Raji (cell line): Measurements from ENCODE around the gene TKFC.

Experiments
- POLR2A ChIP-seq: IDR thresholded peaks from 2 replicates; pipeline ENCODE4 v1.6.1; 2011; ENCODE audit warnings: low read depth, low read length, control low read depth; ENCODE audit not compliant: insufficient read depth

Gene TKFC

DNA sequence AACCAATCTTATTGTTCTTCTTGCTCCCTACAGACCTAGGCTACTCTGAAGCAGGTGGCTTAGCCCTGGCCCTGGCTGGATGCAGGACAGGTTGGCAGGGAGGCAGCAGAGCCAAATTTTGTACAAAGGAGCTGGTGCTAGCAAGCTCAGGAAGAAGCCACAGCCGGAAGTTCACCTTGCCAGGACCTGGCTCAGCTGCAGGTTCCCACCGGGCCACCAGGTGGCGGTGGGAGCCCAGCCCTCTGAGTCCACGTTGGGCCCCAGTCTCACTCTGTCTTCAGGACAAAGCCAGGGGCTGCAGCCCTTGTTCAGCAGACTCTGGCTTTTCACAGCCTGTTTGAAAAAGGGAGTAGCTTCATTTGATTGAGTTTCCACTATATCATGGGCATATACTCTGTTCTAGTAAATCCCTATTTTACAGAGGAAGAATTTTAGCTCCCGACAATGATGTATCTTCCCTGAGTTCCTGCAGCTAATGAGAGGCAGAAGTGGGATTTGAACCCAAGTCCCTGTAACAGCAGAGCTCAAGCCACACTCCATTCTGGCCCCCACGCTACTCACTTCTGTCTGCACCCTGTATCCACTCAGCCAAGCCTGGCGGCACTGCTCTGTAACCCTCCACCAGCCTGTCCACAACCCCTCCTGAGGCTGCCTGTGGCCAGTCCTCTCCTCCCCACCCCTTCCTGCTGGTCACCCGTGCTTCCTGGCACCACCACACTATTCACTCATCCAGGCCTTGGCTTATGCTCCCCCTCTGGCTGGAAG, 3.3 kb downstream of the TKFC start:
- peak; percentile 43 for TF ChIP-seq POLR2A

DNA sequence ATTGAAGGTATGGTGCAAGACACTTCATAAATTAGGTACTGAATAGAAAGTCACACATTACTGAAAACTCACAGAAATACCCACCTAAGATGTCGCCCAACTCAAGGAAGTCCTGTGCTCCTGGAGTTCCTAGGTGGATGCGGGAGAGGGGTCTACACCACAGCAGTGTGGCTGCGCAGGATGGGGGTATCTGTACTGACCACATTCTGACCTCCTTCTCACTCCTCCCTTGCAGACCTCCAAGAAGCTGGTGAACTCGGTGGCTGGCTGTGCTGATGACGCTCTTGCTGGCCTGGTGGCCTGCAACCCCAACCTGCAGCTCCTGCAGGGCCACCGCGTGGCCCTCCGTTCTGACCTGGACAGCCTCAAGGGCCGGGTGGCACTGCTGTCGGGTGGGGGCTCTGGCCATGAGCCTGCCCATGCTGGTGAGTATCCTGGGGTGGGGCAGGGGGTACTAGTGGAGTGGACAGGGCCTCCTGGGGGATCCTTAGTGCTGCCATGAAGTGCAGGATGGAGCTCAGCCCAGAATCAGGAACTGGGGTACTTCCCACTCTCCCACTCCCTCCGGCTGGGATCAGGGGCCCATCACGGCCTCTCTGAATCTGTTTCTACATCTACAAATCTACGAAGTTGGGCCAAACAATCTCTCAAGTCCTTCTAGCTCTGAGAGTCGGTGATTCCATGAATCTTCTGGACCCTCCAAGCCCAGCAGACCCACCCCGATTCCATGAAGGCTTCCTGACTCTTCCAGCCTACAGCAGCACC, 4.9 kb downstream of the TKFC start:
- TF ChIP-seq POLR2A = no peak

DNA sequence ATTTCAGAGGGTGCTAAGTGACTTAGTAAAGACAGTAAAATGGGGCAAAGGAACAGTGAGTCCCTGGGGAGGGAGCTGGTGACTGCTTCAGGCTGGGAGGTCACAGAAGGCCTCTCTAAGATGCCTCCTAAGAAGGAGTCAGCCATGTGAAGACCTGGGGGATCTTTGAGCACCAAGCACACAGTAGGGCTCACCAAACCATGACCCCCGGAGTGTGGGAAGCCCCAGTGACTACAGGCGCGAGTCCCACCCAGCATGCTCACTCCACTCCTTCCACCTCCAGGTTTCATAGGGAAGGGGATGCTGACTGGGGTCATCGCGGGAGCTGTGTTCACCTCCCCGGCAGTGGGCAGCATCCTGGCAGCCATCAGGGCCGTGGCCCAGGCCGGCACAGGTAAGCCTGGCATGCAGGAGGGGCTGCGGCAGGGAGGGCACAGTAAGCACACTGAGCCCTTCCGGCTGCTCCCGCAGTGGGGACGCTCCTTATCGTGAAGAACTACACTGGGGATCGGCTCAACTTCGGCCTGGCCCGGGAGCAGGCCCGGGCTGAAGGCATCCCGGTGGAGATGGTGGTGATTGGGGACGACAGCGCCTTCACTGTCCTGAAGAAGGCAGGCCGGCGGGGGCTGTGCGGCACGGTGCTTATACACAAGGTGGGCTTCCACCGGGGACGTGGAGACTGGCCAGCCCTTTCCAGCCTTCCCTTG, 5.9 kb downstream of the TKFC start:
- TF ChIP-seq POLR2A = no peak

DNA sequence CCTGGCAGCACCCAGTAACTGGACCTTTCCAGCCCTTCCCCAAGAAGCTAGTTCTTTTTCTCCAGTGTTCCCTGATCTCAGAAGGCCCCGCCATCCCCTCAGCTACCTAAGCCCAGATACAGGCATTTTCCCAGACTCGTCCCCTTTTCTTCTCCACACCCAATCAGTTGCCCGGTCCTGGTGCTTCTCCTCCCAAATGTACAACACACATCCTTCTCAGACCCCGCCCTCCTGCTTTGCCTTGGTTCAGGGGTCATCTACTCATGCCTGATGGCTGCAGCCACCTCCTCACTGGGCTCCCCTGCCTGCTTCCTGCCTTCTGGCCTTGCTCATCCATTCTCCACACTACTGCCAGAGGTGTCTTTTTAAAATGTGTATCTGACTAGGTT, 6.5 kb downstream of the TKFC start:
- no peak for TF ChIP-seq POLR2A

DNA sequence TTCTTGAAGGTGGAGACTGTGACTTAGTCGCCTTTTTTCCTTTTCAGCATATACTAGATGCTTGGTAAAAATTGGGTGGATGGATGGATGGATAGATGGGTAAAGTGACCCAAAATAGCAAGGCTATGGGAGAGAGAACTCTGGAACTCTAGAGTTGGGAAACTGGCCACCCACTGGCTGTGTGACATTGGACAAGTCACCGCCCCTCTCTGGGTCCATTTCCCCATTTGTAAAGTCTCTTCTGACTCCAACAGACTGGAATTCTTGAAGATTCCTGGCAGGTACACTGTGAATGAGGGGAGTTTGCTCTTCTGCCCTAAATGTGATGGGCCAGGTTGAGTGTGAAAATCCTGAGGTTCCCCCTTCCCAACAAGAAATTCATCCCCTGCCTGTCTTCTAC, 8.0 kb downstream of the TKFC start:
- no peak for TF ChIP-seq POLR2A

DNA sequence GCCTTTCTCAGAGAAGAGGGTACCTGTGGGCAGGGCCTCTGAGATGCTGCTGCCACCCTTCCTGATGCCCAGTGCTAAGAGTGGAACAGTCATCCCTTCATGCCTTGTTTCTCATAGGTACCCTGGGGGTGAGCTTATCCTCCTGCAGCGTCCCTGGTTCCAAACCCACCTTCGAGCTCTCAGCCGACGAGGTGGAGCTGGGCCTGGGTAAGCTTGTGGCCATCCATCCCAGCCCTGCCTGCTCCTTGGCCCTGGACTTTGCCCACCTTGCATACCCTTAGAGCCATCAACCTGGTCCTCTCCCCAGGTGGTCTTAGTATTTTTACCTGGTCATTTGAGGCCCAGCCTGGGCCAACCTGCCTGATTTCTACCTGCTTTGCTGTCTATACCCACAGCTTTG, 8.7 kb downstream of the TKFC start:
- no peak for TF ChIP-seq POLR2A

DNA sequence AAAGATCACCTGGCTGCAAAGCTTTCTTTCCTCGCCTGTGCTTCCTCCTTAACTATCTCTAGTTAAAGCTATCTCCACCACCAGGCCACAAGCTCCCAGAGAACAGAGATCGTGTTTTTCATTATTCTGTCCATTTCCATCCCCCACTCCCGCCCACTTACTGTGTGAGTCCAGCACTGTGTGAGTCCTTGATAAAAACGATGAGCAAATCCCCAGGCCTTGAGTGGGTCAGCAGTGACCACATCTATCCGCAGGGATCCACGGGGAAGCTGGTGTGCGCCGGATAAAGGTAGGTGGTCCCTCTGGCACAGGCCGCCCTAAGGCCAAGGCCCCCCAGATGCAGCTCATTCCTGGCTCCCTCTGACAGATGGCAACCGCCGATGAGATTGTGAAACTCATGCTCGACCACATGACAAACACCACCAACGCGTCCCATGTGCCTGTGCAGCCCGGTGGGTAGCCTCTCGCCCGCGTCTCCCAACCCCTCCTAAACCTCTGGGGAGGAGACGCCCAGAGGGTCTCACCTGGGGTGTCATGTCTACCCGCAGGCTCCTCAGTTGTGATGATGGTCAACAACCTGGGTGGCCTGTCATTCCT, 9.3 kb downstream of the TKFC start:
- no peak for TF ChIP-seq POLR2A

DNA sequence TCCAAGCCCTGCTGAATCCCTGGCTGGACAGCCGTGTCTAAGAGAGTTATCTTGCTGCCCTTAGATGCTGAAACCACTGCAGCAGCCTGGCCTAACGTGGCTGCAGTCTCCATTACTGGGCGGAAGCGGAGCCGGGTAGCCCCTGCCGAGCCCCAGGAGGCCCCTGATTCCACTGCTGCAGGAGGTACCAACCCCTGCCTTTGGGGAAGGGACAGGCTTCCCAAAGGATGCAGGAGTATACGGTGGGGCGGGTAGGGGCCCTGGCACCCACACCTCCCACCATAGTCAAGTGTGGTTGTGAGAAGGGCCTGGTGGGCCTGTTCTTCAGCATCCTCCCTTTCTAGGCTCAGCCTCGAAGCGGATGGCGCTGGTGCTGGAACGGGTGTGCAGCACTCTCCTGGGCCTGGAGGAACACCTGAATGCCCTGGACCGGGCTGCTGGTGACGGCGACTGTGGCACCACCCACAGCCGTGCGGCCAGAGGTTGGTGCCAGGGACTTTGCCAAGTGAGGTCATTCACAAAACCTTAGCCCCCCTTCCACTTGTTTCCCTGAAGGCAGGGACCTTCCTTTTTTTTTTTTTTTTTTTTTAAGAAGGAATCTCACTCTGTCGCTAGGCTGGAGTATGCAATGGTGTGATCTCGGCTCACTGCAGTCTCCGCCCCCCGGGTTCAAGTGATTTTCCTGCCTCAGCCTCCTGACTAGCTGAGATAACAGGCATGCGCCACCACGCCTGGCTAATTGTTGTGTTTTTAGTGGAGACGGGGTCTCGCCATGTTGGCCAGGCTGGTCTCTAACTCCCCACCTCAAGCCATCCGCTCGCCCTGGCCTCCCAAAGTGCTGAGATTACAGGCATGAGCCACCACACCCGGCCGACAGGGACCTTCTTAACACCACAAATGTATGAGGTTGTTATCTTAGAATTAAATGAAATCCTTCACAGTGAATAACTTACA, 11.0 kb downstream of the TKFC start:
- no peak for TF ChIP-seq POLR2A

DNA sequence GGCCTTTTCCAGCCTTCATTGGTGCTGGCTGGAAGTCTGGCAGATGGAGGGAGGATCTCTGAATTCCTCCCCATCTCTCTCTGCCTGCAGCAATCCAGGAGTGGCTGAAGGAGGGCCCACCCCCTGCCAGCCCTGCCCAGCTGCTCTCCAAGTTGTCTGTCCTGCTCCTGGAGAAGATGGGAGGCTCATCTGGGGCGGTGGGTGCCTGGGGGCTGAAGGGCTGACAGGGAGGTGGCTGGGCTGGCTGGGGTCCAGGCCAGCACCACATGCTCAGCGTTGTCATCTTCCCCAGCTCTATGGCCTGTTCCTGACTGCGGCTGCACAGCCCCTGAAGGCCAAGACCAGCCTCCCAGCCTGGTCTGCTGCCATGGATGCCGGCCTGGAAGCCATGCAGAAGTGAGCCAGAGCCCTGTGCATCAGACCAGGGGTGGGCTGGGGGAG, 12.2 kb downstream of the TKFC start:
- TF ChIP-seq POLR2A = no peak

DNA sequence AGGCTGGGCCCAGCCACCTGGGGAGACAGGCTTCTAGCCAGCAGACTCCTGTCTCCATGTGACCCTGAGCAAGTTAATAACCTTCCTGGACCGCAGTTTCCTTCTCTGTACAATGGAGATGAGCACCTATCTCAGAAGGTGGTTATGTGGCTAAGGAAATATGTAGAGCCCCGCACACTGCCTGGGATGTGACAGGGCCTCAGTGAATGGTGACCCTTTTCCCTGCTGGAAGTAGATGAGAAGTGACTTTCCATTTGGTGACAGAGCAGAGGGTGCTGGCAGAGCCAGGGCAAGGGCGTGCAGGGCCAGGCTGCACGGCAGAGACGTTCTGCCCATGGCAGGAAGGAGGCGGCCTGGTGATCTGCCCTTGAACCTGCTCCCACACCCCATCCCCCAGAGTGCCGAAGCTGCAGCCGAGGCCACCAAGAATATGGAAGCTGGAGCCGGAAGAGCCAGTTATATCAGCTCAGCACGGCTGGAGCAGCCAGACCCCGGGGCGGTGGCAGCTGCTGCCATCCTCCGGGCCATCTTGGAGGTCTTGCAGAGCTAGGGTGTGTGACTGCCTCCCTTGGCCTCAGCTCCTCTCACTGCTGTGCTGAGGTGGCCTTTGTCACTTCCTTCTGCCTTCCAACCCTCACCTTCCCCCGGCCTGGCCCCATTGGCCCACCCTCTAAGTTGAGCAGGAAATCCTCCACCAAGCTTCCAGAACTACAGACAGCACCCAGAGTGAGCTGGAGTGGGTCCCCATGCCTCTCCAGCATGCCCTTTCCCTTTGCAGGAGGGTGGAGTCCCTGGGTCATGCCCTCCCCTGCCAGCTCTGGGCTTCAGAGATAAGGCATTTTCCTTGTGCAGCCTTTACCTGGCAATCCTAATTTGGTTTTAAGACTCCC, 13.2 kb downstream of the TKFC start:
- no peak for TF ChIP-seq POLR2A

DNA sequence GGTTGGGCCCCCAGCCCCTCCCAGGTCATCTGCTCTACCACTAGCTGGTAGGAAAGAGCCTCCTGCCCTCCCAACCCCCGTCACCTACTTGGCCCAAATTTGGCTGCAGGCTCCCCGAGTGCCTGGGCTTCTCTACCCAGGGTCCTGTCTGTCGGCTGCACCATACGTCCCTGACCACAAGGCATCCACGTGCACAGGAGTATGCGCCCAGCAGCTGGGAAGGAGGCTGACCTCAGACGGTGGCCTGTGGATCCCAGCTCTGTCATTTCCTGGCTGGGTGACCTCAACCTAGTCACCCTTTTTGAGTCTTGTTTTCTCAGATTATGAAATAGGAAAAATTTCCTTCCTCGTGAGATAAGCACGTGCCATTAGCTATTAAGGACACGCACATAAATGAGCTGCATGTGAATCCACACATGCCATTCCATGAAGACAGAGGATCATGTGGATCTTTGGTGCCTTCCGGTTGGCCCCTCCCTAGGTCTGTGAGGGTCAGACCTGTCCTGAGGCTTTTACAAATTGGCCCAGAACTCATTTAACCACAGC, 15.0 kb downstream of the TKFC start:
- TF ChIP-seq POLR2A = no peak

DNA sequence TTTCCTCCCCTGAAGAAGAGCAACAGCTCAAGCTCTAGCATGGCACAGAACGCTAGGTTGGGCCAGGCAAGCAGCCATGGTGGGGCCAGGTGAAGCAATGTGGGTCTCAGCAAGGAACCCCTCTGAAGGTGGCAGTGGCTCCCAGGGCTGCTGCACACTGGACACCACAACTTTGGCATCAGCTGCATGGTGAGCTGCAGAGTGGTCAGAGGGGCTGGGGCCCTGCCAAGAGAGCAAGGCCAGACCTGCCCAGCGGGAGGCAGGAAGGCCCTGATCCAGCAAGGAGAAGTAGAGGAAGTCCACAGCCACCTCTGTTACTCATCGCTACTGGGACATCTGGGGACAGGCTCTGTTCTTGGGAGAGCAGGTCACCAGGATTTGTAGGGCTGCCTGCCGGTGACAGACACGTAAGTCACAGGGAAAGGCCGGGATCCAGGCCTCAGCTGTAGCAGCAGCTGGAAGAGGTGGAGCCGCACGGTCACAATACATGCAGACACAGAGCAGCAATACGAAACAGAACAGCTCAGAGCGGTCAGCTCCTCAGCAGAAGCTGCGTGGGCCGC, 16.2 kb downstream of the TKFC start:
- TF ChIP-seq POLR2A = no peak

DNA sequence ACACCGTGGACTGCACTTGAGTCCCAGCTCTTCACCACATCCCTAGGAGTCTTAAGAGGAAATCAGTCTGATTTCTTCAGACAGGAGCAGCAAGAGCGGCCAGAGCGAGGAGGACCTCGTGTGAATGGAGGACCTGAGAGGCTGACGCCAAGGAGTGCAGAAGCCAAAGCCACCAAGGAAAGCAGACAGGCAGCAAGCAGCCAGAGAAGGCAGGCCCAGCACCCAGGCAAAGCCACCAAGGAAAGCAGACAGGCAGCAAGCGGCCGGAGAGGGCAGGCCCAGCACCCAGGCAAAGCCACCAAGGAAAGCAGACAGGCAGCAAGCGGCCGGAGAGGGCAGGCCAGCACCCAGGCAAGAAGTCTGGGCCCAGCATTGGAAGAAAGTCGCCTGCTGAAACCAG, 16.9 kb downstream of the TKFC start:
- no peak for TF ChIP-seq POLR2A
